NCI-H82 treated with DMSO at 0.1 percent for 48 hours (cell line): ENCODE results near the gene EIF4G3.
"Not testable (repeated sequence)": the region's sequence is repeated elsewhere in the genome, so short reads cannot be mapped to it uniquely, and the experiment has no call there.

Experiments used
- DNase-seq: peaks from one replicate; lab custom pipeline; 2025; ENCODE audit not compliant: unreplicated experiment; lab: John Stamatoyannopoulos, UW

Gene EIF4G3

DNA sequence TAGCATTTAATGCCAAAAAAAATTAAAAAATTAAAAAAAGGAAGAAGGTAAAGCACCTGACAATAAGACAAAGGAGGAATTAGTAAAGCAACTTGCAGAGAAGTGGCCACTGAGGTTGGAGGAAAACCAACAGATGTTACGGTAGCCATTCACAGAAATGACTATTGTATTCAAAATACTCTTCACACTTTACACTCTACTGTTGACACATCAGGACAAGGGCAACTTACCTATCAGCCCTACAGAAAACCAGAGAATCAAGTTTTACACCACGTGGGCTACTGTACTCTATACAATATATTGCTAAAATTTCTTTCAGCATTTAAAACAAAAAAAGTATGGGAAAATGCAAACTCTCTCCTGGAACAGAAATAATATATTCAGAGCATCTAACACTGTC lies 70.0 kb downstream of the EIF4G3 start:
- no peak for DNase-seq

DNA sequence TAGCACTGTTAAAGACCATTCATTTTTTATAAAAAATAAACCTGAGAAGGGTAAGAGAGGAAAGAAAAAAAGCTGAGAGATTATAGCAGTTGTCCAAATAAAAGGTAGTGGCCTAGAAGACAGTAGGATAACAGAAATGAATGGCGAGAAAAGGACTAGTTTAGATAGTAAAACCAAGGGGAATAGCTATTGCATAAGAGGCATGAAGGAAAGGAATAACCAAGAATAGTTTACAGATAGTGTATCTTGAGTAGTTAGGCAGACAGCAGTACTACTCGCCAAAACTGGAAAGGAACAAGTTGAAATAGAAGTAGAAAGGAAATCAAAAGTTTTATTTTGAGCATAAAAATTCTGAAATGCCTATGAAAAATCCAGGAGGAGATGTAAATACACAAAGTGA lies 70.5 kb downstream of the EIF4G3 start:
- DNase-seq: no peak

DNA sequence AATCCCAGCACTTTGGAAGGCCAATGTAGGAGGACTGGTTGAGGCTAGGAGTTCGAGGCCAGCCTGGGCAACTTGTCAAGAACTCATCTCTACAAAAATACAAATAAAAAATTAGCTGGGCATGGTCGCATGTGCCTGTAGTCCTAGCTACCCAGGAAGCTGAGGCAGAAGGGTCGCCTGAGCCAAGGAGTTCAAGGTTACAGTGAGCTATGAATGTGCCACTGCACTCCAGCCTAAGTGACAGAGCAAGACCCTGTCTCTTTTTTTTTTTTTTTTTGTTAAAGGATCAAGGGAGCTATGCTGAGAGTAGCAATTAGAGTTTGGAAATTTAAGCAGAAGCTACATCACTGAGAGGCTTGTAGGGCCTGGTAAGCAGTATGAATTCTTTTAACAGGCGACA lies 70.9 kb downstream of the EIF4G3 start:
- DNase-seq: no peak

DNA sequence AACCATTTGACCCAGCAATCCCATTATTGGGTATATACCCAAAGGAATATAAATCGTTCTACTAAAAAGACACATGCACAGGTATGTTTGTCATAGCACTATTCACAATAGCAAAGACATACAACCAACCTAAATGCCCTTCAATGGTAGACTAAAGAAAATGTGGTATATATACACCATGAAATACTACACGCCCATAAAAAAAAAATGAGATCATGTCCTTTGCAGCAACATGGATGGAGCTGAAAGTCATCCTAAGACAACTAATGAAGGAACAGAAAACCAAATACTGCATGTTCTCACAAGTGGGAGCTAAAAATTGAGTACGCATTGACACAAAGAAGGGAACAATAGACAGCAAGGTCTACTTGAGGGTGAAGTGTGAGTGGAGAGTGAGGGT lies 72.0 kb downstream of the EIF4G3 start:
- DNase-seq: no peak

DNA sequence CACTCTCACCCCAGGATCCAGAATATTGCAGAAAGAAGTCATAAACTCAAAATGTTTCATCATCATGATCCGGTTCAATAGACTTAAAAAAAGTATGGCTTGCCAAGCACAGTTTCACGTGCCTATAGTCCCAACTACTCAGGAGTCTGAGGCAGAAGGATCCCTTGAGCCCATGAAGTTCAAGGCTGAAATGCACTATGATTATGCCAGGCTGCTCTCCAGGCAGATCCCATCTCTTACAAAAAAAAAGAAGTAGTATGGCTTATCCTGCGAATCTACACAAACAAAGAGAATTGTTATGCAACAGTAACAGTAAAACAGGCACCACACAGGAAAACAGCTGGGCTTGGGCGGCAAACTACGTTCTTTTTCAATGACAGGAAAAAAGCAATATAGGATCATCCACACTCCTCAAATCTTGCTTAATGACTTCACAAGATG lies 76.2 kb downstream of the EIF4G3 start:
- DNase-seq: no peak

DNA sequence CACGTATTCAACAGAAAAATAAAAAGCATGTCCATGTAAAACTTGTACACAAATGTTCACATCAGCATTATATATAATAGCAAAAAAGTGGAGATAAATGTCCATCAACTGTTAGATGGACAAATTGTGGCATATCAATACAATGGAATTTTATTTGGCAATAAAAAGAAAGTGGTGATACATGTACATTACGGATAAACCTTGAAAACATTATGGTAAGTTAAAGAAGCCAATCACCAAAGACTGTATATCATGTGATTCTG lies 76.9 kb downstream of the EIF4G3 start:
- DNase-seq: no peak

DNA sequence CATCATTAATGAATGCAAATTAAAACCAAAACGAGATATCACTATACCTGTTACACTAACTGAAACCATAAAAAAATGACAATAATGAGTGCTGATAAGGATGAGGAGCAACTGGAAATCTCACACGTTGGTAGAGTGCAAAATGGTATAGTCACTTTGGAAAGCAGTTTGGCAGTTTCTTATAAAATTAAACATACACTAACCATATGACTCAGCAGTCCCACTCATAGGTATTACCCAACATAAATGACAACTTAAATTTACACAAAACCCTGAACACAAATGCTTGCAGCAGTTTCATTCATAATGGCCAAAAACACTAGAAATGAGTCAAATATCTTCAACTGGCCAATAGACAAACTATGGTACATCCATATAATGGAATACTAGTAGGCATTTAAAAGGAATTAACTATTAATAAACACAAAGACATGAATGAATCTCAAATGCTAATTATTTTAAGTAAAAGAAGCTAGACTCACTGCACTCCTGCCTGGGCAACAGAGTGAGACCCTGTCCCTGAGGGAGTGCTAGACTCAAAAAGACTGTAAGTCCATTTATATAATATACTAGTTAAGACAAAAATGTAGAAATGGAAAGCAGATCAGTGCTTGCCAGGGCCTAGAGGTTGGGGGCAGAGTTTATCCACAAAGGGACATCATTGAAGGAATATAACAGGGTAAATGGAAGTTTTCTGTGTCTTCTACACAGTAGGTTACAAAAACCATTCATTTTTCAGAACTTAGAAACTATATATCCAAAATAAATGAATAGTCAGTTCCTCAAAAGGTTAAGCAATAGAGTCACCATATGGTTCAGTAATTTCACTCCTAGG lies 77.4 kb downstream of the EIF4G3 start:
- no peak for DNase-seq

DNA sequence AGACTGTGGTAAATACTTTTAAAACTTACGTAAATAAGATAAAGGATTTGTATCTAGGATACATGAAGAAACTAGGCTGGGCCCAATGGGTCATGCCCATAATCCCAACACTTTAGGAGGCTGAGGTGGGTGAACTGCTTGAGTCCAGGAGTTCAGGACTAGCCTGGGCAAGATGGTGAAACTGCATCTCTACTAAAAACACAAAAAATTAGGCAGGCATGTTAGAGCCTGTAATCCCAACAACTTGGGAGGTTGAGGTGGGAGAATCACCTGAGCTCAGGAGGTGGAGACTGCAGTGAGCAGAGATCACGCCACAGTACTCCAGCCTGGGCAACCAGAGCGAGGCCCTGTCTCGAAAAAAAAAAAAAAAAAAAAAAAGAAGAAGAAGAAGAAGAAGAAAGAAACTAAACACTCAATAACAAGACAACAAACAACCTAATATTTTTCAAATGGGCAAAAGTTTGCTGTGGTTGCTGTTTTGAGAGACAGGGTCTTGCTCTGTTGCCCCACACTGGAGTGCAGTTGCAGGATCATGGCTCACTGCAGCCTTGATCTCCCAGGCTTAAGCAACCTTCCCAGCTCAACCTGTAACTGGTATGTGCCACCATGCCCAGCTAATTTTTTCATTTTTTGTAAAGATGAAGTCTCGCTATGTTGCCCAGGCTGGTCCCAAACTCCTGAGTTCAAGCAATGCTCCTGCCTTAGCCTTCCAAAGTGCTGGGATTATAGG lies 78.3 kb downstream of the EIF4G3 start:
- no peak for DNase-seq

DNA sequence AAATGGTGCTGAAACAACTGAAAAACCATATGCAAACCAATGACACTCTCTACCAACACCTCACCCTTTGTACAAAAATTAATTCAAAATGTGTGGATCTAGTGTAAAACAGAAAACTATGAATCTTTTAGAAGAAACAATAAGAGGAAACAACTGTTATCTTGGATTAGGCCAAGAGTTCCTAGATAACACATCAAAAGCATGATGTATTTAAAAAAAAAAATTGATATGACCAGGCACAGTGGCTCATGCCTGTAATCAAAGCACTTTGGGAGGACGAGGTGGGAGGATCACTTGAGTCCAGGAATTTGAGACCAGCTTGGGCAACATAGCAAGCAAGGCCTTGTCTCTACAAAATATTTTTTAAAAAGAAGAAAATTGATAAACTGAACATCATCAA lies 79.0 kb downstream of the EIF4G3 start:
- DNase-seq: no peak

DNA sequence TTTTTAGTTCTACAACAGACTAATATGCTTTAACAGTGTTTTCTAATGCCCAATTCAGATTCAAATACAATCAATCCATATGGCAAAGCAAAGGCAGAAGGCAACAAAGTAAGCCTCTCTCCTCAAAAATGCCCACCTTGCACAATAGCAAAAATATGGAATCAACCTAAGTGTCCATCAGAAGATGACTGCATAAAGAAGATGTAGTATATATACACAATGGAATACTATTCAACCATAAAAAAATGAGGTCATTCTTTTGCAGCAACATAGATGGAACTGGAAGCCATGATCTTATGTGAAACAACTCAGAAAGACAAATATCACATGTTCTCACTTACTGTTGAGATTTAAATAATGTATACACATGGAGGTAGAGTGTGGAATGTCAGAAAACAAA lies 80.7 kb downstream of the EIF4G3 start:
- no peak for DNase-seq

DNA sequence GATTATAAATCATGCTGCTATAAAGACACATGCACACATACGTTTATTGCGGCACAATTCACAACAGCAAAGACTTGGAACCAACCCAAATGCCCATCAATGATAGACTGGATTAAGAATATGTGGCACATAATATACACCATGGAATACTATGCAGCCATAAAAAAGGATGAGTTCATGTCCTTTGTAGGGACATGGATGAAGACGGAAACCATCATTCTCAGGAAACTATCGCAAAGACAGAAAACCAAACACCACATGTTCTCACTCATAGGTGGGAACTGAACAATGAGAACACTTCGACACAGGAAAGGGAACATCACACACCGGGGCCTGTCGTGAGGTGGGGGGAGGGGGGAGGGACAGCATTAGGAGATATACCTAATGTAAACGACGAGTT lies 82.4 kb downstream of the EIF4G3 start:
- not testable (repeated sequence) for DNase-seq

DNA sequence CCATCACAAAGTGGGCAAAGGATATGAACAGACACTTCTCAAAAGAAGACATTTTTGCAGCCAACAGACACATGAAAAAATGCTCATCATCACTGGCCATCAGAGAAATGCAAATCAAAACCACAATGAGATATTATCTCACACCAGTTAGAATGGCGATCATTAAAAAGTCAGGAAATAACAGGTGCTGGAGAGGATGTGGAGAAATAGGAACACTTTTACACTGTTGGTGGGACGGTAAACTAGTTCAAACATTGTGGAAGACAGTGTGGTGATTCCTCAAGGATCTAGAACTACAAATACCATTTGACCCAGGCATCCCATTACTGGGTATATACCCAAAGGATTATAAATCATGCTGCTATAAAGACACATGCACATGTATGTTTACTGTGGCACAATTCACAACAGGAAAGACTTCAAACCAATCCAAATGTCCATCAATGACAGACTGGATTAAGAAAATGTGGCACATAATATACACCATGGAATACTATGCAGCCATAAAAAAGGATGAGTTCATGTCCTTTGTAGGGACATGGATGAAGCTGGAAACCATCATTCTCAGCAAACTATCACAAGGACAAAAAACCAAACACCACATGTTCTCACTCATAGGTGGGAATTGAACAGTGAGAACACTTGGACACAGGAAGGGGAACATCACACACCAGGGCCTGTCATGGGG lies 83.3 kb downstream of the EIF4G3 start:
- DNase-seq: not testable (repeated sequence)

DNA sequence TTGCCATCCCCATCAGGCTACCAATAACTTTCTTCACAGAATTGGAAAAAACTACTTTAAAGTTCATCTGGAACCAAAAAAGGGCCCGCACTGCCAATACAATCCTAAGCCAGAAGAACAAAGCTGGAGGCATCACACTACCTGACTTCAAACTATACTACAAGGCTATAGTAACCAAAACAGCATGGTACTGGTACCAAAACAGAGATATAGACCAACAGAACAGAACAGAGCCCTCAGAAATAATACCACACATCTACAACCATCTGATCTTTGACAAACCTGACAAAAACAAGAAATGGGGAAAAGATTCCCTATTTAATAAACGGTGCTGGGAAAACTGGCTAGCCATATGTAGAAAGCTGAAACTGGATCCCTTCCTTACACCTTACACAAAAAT lies 84.2 kb downstream of the EIF4G3 start:
- not testable (repeated sequence) for DNase-seq

DNA sequence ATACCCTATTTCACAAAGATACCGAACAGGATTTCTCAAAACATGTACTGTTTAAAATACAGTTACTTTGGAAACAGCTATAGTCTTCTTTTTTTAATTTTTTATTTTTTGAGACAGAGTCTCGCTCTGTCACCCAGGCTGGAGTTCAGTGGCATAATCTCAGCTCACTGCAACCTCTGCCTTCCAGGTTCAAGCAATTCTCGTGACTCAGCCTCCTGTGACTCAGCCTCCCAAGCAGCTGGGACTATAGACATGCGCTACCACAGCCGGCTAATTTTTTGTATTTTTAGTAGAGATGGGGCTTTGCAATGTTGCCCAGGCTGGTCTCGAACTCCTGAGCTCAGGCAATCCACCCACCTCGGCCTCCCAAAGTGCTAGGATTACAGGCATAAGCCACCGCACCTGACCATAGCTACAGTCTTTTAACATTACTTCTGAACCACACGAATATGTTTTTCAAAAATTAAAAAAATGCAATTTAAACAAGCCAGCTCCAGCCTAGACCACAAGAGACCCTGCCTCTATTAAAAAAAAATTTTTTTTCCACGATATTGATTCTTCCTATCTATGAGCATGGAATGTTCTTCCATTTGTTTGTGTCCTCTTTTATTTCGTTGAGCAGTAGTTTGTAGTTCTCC lies 85.5 kb downstream of the EIF4G3 start:
- not testable (repeated sequence) for DNase-seq

DNA sequence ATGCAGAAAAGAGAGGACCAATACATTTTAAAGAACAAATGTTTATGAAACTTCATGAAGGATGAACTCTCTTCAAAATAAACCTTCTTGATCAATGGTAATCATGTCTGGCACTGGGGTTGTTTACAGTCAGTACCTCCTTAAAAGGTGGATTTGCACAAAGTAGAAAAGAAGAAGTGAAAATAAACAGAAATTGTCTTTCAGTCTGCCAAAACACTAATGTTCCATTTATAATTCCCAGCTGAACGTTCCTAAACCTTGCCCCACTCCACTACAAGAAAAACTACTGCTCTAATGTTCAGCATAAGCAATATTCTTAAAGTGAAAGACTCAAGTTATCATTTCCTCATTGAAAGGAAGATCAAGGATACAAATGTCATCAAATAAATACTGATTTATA lies 86.2 kb downstream of the EIF4G3 start:
- DNase-seq: no peak

DNA sequence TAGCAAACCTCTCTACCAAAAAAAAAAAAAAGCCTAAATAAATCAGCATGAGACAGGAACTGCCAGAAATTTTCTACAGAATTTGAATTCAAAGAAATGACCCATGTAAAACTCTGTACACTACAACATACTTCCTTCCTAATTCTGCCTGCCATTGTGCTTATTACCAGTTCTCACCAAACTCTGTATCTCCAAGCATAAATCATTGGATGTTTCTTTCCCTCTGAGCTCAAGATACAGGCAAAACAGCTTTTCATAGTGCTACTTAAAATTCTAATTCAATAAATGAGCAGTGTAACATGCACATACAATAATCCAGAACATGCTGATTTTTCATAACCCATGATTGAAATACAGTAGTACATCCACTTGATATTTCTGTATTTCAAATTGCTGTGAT lies 87.0 kb downstream of the EIF4G3 start:
- no peak for DNase-seq

DNA sequence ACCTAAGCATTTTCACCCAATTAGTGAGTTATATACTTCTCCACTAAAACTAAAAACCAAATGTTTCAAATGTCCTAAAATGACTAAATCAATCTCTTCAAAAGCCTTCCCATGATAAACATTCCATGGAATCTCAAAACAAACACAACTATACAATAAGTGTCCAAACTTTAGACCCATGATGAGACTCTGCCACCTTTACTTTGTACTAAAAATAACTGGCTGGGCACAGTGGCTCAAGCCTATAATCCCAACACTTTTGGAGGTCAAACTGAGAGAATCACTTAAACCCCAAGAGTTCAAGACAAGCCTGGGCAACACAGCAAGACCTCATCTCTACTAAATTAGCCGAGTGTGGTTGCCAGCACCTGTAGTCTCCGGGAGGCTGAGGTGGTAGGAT lies 87.4 kb downstream of the EIF4G3 start:
- DNase-seq: no peak

DNA sequence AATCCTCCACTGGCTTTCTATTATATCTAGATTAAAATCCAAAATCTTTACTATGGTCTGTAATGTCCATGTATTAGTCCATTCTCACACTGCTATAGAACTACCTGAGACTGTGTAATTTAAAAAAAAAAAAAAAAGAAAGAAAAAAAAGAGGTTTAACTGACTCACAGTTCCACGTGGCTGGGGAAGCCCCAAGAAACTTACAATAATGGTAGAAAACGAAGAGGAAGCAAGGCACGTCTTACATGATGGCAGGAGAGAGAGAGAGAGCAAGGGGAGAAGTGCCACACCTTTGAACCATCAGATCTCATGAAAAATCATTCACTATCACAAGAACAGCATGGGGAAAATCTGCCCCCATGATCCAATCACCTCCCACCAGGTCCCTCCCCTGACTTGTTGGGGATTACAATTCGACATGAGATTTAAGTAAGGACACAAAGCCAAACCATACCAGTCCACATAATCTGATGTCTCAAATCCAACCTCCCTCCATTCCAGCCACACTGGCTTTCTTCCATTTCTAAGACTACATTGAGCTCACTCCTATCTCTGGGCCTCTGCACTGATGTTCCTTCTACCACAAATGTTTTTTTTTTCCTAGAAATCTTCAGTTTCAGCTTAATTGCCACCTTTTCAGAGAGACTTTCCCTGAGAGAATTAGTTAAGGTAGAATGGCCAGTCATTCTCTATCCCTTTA lies 92.4 kb downstream of the EIF4G3 start:
- DNase-seq: peak; percentile 32

DNA sequence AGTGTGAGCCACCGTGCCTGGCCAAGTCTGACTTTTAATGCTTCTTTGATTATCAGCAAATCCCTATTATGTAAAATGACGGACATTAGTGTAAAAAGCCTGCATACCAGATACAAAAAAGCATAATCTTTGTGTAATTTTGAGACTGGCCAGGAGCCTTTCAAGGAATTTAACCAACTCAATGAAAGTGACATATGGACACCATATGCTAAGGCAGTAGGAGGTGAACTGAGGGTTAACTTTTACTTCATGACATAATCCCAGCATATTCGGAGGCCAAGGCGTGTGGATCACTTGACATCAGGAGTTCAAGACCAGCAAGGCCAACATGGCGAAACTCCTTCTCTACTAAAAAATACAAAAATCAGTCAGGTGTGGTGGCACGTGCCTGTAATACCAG lies 94.6 kb downstream of the EIF4G3 start:
- DNase-seq: no peak

DNA sequence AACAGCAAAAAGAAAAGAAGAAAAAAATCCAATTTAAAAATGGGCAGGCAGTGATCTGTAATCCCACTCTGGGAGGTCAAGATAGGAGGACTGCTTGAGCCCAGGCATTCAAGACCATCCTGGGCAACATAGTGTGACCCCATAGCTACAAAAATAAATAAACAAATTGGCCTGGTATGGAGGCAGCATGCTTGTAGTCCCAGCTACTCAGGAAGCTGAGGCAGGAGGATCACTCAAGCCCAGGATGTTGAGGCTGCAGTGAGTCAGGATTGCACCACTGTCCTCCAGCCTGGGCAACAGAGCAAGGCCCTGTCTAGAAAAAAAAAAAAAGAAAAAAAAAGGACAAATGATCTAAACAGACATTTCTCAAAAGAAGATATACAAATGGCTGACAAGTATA lies 99.6 kb downstream of the EIF4G3 start:
- DNase-seq: no peak

DNA sequence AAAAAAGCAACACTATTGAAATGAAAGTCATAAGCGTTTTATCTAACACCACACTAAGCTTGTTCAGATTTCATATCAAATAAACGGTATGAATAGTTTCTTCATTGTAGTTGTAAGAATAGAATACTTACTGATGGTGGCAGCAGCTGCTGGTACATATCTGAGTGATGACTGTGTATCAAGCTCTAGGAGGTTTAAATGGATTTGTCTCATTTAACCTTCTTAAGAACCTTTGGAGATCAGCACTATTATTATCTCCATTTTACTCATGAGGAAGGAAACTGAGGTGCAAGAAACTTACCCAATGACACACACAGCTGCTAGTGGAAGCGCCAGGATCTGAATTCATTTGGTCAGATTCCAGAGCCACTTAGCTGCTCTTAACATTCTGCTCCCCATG lies 104.0 kb downstream of the EIF4G3 start:
- peak; percentile 72 for DNase-seq
